Fibroblast of lung (primary cell): ENCODE data around the gene SBNO2. TPM values are rescaled to one million over a fixed set of nuclear protein-coding genes. Genes with fewer than 3 reads are reported as not detected.

Source experiments
- DNase-seq, 2 donors: peaks; one replicate each; pipeline versions ENCODE4 v3.0.0 to v3.0.0-alpha.2; 2010; ENCODE audit warnings: low read depth in 2 of 2
- H2AFZ ChIP-seq: 2 replicates; pipeline ENCODE4 v1.5.1; 2012; ENCODE audit warnings: low read length, control low read depth, inconsistent platforms
- H3K27ac ChIP-seq: 2 replicates; pipeline ENCODE4 v1.5.1; 2011; ENCODE audit warnings: low read length, control low read depth; ENCODE audit not compliant: insufficient read depth
- H3K27me3 ChIP-seq: 2 replicates; pipeline ENCODE4 v1.5.1; 2011; ENCODE audit warnings: mild to moderate bottlenecking, low read length; ENCODE audit not compliant: control insufficient read depth, insufficient read depth
- H3K36me3 ChIP-seq: 2 replicates; pipeline ENCODE4 v1.5.1; 2011; ENCODE audit warnings: low read length; ENCODE audit not compliant: control insufficient read depth, insufficient read depth
- H3K4me1 ChIP-seq: 2 replicates; pipeline ENCODE4 v1.5.1; 2011; ENCODE audit warnings: low read length; ENCODE audit not compliant: control insufficient read depth, insufficient read depth; ENCODE audit errors: extremely low read depth
- H3K4me2 ChIP-seq: 2 replicates; pipeline ENCODE4 v1.5.1; 2011; ENCODE audit warnings: low read length, control low read depth; ENCODE audit not compliant: insufficient read depth; ENCODE audit errors: extremely low read depth
- H3K4me3 ChIP-seq, 4 experiments: fragments of 200-600 bp in 1 of 4; sonication (generic) in 1 of 4; replicated peaks in 1 of 4; 2 replicates each; pipeline ENCODE4 v1.5.1; 2011 to 2016; ENCODE audit warnings: low read length in 4 of 4, low read depth in 3 of 4, mild to moderate bottlenecking in 3 of 4, control low read depth in 2 of 4, inconsistent platforms in 1 of 4, mixed read lengths in 1 of 4; ENCODE audit not compliant: insufficient read depth in 1 of 4; ENCODE audit errors: control extremely low read depth in 1 of 4
- H3K79me2 ChIP-seq: 2 replicates; pipeline ENCODE4 v1.5.1; 2012; ENCODE audit warnings: mild to moderate bottlenecking, low read length, inconsistent platforms; ENCODE audit not compliant: control insufficient read depth, insufficient read depth
- H3K9ac ChIP-seq: 2 replicates; pipeline ENCODE4 v1.5.1; 2011; ENCODE audit warnings: mild to moderate bottlenecking, low read length, control low read depth; ENCODE audit not compliant: insufficient read depth
- H3K9me3 ChIP-seq: 2 replicates; pipeline ENCODE4 v1.5.1; 2012; ENCODE audit warnings: low read depth, low read length; ENCODE audit not compliant: control insufficient read depth, insufficient read depth
- H4K20me1 ChIP-seq: 2 replicates; pipeline ENCODE4 v1.5.1; 2011; ENCODE audit warnings: low read length; ENCODE audit not compliant: control insufficient read depth, insufficient read depth; ENCODE audit errors: extremely low read depth
- EZH2 ChIP-seq: IDR thresholded peaks from 2 replicates; pipeline ENCODE4 v1.5.1; 2012; ENCODE audit warnings: low read length, control low read depth, mild to moderate bottlenecking; ENCODE audit errors: missing control alignments
- polyA plus RNA-seq, 2 donors: library from polyadenylated mRNA; depleted of rRNA in 1 of 2; stranded (reverse) in 1 of 2; unstranded in 1 of 2; fragments of >200 nt; gene quantifications; 2 replicates each; pipeline ENCODE4 v1.2.1, GENCODE V29; 2011 to 2012; ENCODE audit warnings: missing spikeins in 1 of 2
- total RNA-seq: library from RNA; depleted of rRNA; stranded (reverse); fragments of >200 nt; gene quantifications from 2 replicates; pipeline ENCODE4 v1.2.1, GENCODE V29; 2014
- TF ChIP-seq, protein P1 (sequence below), 2 donors: IDR thresholded peaks in 1 of 2; conservative IDR thresholded peaks in 1 of 2; 1 replicate in 1 of 2; 2 replicates in 1 of 2; pipeline ENCODE4 v1.5.1; 2011 to 2012; ENCODE audit warnings: low read length in 2 of 2, control low read depth in 1 of 2, inconsistent platforms in 1 of 2, low read depth in 1 of 2, mild to moderate bottlenecking in 1 of 2

The SBNO2 gene
- total and polyA plus RNA-seq, 2 donors (not counting 1 experiment from before 2014, with no cell fraction given) = 12.6 to 55.8 TPM

DNA sequence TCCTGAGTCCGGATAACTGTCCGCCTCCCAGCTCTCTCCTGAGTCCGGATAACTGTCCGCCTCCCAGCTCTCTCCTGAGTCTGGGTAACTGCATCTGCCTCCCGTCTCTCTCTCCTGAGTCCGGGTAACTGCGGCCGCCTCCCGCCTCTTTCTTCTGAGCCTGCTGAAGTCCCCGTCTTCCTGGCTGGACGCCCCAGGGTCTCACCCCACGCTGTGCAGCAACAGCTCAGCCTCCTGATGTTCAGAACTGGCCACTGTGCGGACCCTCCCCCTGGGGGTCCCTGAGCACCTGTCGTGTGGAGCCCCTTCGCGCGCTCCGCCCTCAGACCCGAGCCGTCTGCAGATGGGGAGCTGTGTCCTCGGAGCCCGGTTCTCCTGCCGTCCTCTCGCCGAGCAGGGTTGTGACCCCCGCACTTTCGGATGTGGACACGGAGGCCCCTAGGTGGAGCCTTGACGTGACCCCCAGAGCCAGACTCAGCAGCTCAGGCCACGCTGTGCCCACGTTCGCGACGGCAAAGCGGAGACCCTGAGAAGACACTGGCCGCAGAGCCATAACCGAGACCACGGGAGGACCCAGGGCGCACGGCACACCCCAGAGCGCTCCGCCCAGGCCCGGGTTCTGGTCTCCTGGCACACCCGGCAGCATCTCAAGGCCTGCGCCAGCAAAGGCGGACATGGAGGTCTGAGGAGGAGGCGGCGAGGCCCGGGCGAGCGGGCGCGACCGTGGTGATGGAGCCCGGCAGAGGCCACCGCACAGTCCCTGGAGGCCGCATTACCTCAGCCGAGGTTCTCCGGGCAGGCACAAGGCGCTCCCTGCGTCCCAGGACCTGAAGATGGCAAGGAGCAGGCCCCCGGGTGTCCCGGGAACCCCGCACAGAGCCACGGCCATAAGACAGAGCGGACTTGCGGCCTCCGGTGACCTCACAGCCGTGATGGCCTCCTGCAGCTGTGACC lies 15.9 kb downstream of the SBNO2 start:
- Histone ChIP-seq H3K79me2 (peaks cover 70% of the 10 kb centered on the region), H3K4me3 (no peak overlapping the region), H3K4me2 (no peak overlapping the region), H3K9me3 (no peaks in the 10 kb centered on the region), H3K4me1 (peaks cover 21% of the 10 kb centered on the region), H3K27me3 (no peaks in the 10 kb centered on the region), H3K9ac (no peak overlapping the region), H2AFZ (no peak overlapping the region), H3K36me3 (peaks cover 12% of the 10 kb centered on the region), H4K20me1 (no peaks in the 10 kb centered on the region), H3K27ac (no peak overlapping the region)
- no peak for TF ChIP-seq EZH2
- TF ChIP-seq, protein P1, sequence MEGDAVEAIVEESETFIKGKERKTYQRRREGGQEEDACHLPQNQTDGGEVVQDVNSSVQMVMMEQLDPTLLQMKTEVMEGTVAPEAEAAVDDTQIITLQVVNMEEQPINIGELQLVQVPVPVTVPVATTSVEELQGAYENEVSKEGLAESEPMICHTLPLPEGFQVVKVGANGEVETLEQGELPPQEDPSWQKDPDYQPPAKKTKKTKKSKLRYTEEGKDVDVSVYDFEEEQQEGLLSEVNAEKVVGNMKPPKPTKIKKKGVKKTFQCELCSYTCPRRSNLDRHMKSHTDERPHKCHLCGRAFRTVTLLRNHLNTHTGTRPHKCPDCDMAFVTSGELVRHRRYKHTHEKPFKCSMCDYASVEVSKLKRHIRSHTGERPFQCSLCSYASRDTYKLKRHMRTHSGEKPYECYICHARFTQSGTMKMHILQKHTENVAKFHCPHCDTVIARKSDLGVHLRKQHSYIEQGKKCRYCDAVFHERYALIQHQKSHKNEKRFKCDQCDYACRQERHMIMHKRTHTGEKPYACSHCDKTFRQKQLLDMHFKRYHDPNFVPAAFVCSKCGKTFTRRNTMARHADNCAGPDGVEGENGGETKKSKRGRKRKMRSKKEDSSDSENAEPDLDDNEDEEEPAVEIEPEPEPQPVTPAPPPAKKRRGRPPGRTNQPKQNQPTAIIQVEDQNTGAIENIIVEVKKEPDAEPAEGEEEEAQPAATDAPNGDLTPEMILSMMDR (conservative IDR thresholded peaks at IDR 0.05 in 1 of 2, IDR thresholded peaks at IDR 0.05 in 1 of 2; ENCODE audit: low read depth in 1 of 2, low read length in 2 of 2) = no peak
- no peak for DNase-seq

DNA sequence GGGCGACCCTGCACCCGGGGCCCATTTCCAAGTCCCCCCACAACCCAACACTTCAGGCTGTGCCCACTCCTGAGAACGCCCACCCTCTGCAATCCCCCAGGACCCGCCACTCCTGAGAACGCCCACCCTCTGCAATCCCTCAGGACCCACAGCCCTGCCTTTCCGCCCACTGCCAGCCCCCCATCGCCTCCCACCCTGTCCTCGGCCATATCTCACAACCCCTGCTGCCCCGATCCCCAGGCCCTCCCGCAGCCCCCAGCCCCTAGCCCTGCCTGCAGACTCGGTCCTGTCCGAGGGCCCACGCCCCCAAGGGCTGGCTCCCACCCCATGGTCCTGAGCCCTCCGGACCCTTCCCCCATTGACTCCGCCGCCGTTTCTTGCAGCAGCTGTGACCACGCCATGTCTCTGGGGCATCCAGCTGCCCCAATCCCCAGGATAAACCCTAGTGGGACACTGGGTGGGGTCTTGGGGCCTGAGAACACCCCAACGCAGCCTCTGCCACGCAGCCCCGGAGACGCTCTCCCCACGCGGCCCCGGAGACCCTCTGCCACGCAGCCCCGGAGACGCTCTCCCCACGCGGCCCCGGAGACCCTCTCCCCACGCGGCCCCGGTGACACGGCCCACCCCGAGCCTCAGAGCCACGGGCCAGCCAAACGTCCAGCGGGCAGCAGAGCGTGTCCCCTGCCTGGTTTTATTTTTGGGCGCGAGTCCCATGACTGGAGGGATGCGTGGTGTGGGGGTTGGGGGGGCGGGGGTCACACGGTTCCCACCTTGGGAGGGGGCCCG lies 17.0 kb downstream of the SBNO2 start:
- peaks cover 24% of the 10 kb centered on the region for H3K4me1 ChIP-seq
- no peak overlapping the region for H3K4me3 ChIP-seq
- no peaks in the 10 kb centered on the region for H4K20me1 ChIP-seq
- TF ChIP-seq, protein P1 (conservative IDR thresholded peaks at IDR 0.05 in 1 of 2, IDR thresholded peaks at IDR 0.05 in 1 of 2; ENCODE audit: low read depth in 1 of 2, low read length in 2 of 2) = no peak
- TF ChIP-seq EZH2 = no peak
- no peak overlapping the region for H3K4me2 ChIP-seq
- no peak for DNase-seq
- no peaks in the 10 kb centered on the region for H3K27me3 ChIP-seq
- no peak overlapping the region for H3K9ac ChIP-seq
- H2AFZ ChIP-seq = no peak overlapping the region
- H3K79me2 ChIP-seq = peaks cover 65% of the 10 kb centered on the region
- no peak overlapping the region for H3K27ac ChIP-seq
- H3K9me3 ChIP-seq = no peaks in the 10 kb centered on the region
- peaks cover 19% of the 10 kb centered on the region for H3K36me3 ChIP-seq

DNA sequence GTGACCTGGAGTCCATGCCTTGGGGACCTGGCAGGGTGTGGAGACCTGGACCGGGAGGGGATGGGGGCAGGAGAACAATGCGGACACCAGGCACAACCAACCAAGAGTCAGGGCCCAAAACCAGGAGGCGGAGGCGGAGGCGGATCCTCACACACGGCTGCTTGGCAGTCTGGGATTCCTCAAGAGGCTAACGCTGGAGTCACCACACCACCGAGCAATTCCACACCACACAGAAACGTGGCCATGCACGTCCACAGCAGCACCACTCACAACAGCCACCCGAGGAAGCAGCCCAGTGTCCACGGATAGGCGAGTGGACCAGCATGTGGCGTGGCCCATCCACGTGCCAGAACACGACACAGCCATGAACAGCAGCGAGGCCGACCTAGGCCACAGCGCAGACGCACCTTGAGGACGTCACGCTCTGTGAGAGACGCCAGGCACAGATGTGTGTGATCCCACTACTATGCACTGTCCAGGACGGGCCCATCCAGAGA lies 17.7 kb downstream of the SBNO2 start:
- no peak overlapping the region for H3K9ac ChIP-seq
- H3K36me3 ChIP-seq = peaks cover 22% of the 10 kb centered on the region
- peaks cover 23% of the 10 kb centered on the region for H3K4me1 ChIP-seq
- H2AFZ ChIP-seq = no peak overlapping the region
- DNase-seq = peak in 1 of 2 donors; percentile 58
- no peak overlapping the region for H3K4me3 ChIP-seq
- H3K4me2 ChIP-seq = no peak overlapping the region
- H3K27me3 ChIP-seq = no peaks in the 10 kb centered on the region
- H3K27ac ChIP-seq = peak overlapping the region; percentile 99
- H3K79me2 ChIP-seq = peaks cover 65% of the 10 kb centered on the region
- TF ChIP-seq EZH2 = no peak
- TF ChIP-seq, protein P1 (conservative IDR thresholded peaks at IDR 0.05 in 1 of 2, IDR thresholded peaks at IDR 0.05 in 1 of 2; ENCODE audit: low read depth in 1 of 2, low read length in 2 of 2) = no peak
- no peaks in the 10 kb centered on the region for H3K9me3 ChIP-seq
- H4K20me1 ChIP-seq = no peaks in the 10 kb centered on the region
